Stimulated activated naive CD8-positive, alpha-beta T cell treated with anti-CD3 and anti-CD28 coated beads, Interleukin-15, amount 100 ng/mL, for 72 hours (primary cell): Measurements from ENCODE around the gene C2CD5.
"Not testable (repeated sequence)": the region's sequence is repeated elsewhere in the genome, so short reads cannot be mapped to it uniquely, and the experiment has no call there.

Source experiments
- ATAC-seq: fragments of 150-1000 bp; cut with Tn5 transposase; 2 replicates; pipeline ENCODE4 v1.10.0; 2021; ENCODE audit warnings: mild to moderate bottlenecking, moderate library complexity
- DNase-seq, 2 donors: peaks; one replicate each; pipeline ENCODE4 v3.0.0; 2021 to 2022
- H3K27ac Mint-ChIP-seq, 2 donors: one replicate each; pipeline ENCODE4 v1.8.0; 2022; ENCODE audit warnings: mild to moderate bottlenecking in 2 of 2, mixed read lengths in 2 of 2, moderate library complexity in 2 of 2
- H3K27me3 Mint-ChIP-seq: one replicate; pipeline ENCODE4 v1.8.0; 2022; ENCODE audit warnings: mixed read lengths
- H3K4me1 Mint-ChIP-seq: one replicate; pipeline ENCODE4 v1.8.0; 2022; ENCODE audit warnings: mild to moderate bottlenecking, mixed read lengths
- H3K4me3 Mint-ChIP-seq, 2 donors: one replicate each; pipeline ENCODE4 v1.8.0; 2022; ENCODE audit warnings: mild to moderate bottlenecking in 2 of 2, mixed read lengths in 2 of 2, moderate library complexity in 1 of 2
- H3K9me3 Mint-ChIP-seq, 2 donors: one replicate each; pipeline ENCODE4 v1.8.0; 2022; ENCODE audit warnings: mixed read lengths in 2 of 2

Gene C2CD5, protein sequence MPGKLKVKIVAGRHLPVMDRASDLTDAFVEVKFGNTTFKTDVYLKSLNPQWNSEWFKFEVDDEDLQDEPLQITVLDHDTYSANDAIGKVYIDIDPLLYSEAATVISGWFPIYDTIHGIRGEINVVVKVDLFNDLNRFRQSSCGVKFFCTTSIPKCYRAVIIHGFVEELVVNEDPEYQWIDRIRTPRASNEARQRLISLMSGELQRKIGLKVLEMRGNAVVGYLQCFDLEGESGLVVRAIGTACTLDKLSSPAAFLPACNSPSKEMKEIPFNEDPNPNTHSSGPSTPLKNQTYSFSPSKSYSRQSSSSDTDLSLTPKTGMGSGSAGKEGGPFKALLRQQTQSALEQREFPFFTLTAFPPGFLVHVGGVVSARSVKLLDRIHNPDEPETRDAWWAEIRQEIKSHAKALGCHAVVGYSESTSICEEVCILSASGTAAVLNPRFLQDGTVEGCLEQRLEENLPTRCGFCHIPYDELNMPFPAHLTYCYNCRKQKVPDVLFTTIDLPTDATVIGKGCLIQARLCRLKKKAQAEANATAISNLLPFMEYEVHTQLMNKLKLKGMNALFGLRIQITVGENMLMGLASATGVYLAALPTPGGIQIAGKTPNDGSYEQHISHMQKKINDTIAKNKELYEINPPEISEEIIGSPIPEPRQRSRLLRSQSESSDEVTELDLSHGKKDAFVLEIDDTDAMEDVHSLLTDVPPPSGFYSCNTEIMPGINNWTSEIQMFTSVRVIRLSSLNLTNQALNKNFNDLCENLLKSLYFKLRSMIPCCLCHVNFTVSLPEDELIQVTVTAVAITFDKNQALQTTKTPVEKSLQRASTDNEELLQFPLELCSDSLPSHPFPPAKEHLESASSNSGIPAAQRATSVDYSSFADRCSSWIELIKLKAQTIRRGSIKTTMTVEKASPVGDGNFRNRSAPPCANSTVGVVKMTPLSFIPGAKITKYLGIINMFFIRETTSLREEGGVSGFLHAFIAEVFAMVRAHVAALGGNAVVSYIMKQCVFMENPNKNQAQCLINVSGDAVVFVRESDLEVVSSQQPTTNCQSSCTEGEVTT

DNA sequence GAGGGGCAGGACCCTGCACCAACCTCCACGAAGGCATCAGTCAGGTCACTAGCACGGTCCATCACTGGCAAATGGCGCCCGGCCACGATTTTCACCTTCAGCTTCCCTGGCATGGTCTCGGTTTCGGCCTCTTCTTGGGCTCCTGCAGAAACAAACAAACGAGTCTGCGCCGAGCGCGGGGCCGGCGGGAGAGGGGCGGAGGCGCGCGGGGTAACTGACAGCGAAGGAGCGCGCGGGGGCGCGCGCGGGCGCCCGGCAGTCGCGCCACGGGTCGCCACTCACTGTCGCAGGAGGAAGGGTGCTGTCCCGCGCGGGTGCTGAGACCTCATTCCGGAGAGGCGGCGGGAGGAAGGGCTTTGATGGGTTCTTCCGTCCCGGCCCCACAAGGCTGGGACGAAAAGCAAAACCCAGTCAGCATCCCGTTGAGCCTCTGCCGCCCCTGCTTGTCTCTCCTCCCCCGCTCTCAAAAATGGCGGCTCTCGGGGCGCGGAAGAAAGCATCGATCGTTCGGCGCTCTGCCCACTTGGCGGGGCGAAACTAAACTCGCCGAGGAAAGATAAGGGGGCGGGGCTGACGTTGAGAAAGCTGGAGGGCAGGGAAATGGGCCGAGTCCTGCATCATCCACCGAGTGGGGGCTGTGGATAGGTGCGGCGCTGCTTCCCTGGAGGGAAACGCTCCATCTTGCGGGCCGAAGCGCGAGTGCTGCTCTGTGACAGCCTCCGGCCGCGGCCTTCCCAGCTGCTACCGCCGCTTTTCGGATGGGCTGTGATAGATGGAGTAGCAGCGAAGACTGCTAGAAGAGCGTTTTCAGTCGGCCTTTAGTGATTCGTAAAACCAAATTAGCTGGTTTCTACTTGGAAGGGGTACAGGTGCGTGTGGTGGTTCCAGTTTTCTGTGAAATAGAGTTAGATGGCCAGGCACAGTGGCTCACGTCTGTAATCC lies at the start of gene C2CD5:
C2CD5 (minus strand) TSS at position 505 of the 942 bp plus-strand sequence; CDS start at position 113, 392 bp downstream.
- Mint-ChIP-seq H3K4me3 (peak within 1 kb of the TSS; percentile 95), H3K9me3 (peaks cover 0 to 6% of the 10 kb centered on the region in 2 donors), H3K27me3 (peaks cover 11% of the 10 kb centered on the region), H3K4me1 (peaks cover 33% of the 10 kb centered on the region), H3K27ac (peak within 1 kb of the TSS; percentile 97 to 99)
- DNase-seq (peak; percentile 93 to 96), ATAC-seq (peak; percentile 90)

DNA sequence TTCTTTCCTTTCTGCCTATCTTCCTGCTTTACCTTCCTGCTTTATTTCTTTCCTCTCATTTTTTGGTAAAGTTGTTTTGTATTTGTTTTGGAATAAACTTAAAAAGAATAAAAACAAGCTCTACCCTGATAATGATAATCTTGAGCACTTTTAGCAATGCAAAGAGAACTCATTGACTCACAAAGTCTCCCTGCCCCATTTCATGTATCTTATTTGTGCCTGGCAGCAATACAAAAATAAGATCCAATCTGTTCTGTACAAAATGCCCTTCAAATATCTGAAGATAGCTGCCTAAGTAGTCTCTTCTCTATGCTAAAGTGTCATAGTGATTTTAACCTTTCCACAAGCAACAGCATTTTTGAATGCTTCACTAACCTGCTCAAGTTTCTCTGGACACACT lies 49.5 kb upstream of the C2CD5 start:
- H3K4me3 Mint-ChIP-seq = no peak overlapping the region
- DNase-seq (no peak), ATAC-seq (no peak)
- H3K27me3 Mint-ChIP-seq = peaks cover 8% of the 10 kb centered on the region
- H3K9me3 Mint-ChIP-seq = no peaks in the 10 kb centered on the region
- H3K4me1 Mint-ChIP-seq = peaks cover 6% of the 10 kb centered on the region
- H3K27ac Mint-ChIP-seq = no peak overlapping the region

DNA sequence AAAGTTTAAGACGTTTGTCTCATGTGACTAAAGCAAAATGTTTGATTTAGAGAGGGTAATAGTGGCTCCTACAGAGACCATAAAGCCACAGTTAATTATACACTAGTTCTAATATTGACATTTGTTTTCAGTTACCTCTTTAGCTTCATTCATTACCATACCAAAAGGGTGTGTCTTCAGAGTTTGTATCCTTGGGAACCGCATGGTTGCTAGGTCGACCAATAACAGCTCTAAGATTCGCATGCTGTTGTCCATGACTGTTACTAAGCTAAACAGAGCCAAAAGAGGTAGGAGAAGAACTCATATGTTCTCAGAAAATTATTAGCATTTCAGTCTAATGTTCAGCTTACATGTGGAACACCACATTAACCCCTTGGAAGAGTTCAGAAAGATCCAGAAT lies 44.5 kb upstream of the C2CD5 start:
- no peaks in the 10 kb centered on the region for H3K4me1 Mint-ChIP-seq

DNA sequence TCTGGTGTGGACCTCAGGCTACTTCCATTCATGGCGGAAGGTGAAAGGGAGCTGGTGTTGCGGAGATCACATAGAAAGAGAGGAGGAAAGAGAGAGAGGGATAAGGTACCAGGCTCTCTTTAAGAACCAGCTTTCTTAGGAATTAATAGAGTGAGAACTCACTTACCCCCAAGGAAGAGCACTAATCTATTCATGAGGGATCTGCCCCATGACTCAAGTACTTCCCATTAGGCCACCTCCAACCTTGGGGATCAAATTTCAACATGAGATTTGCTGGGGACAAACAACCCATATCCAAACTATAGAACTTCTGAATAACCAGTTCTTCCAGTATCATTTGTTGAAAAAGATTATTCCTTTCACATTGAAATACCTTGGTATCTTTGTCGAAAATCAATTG lies 34.0 kb upstream of the C2CD5 start:
- H3K27me3 Mint-ChIP-seq = no peaks in the 10 kb centered on the region
- H3K4me3 Mint-ChIP-seq = no peak overlapping the region
- H3K4me1 Mint-ChIP-seq = no peaks in the 10 kb centered on the region
- no peaks in the 10 kb centered on the region for H3K9me3 Mint-ChIP-seq
- DNase-seq (no peak), ATAC-seq (no peak)
- peak overlapping the region in 1 of 2 donors; percentile 76 for H3K27ac Mint-ChIP-seq

More for the DNA sequence above, 44.5 kb upstream of the C2CD5 start:
- no peaks in the 10 kb centered on the region for H3K9me3 Mint-ChIP-seq
- no peak overlapping the region for H3K27ac Mint-ChIP-seq
- peaks cover 8% of the 10 kb centered on the region for H3K27me3 Mint-ChIP-seq
- no peak overlapping the region for H3K4me3 Mint-ChIP-seq
- ATAC-seq = no peak
- DNase-seq = no peak

DNA sequence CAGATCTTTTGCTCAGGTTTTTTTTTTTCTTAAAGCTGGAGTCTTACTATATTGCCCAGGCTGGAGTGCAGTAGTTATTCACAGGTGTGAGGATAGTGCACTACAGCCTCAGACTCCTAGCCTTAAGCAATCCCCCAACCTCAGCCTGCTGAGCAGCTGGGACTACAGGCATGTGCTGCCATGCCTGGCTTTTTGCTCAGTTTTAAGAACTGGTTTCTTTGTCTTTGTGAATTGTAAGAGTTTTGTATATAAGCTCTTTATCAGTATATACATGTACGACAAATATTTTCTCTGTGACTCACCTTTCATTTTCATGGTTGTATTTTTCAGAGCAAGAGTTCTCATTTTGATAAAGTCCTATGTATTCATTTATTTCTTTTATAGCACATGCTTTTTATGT lies 33.3 kb upstream of the C2CD5 start:
- H3K27ac Mint-ChIP-seq = no peak overlapping the region
- H3K27me3 Mint-ChIP-seq = no peaks in the 10 kb centered on the region
- no peak overlapping the region for H3K4me3 Mint-ChIP-seq
- no peak for ATAC-seq
- DNase-seq = no peak
- no peaks in the 10 kb centered on the region for H3K4me1 Mint-ChIP-seq
- H3K9me3 Mint-ChIP-seq = no peaks in the 10 kb centered on the region

DNA sequence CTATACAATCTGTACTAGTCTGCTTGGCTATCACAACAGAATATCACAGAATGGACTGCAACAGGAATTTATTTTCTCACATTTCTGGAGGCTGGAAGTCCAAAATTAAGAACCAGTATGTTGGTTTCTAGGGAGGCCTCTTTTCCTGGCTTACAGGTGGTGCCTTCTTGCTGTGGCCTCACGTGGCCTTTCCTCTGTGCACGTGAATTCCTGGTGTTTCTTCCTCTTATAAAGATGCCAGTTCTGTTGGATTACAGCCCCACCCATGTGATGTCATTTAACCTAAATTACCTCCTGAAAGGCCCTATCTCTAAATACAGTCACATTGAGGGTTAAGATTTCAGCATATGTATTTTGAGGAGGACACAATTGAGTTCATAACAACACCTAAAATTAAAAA lies 32.1 kb upstream of the C2CD5 start:
- Mint-ChIP-seq H3K9me3 (no peaks in the 10 kb centered on the region), H3K27ac (no peak overlapping the region), H3K4me1 (no peaks in the 10 kb centered on the region), H3K27me3 (no peaks in the 10 kb centered on the region), H3K4me3 (no peak overlapping the region)
- ATAC-seq (no peak), DNase-seq (no peak)

DNA sequence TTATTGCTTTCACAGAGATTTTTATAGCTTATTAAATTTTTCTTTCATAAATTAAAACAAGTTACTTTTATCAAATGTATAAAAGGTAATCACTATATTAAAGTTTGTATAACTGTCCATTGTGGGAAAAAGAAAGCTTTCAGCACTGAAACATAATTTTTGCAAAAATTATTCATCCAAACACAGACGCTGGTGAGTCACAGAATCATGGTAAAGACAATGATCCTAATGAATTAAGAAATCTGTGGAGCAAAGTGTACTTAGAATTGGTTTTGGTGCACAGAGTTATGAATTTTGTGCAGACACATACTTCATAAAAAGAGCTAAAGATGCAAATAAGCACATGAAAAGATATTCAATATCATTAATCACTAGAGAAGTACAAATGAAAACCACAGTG lies 31.7 kb upstream of the C2CD5 start:
- ATAC-seq (no peak), DNase-seq (no peak)
- Mint-ChIP-seq H3K27me3 (no peaks in the 10 kb centered on the region), H3K9me3 (no peaks in the 10 kb centered on the region), H3K4me3 (no peak overlapping the region), H3K4me1 (no peaks in the 10 kb centered on the region), H3K27ac (no peak overlapping the region)

DNA sequence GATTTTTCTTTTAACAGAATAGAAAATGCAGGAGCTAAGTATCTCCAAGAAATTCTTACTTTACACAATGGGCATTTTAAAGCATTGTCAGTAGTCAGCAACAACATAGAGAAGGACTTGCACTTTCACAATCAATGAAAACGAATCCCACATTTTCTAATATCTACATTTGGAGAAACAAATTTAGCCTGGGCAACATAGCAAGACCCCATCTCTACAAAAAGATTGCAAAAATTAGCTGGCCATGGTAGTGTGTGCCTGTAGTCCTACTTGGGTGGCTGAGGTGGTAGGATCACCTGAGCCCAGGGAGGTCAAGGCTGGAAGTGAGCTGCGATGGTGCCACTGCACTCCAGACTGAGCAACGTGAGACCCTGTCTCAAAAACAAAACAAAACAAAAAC lies 30.6 kb upstream of the C2CD5 start:
- Mint-ChIP-seq H3K27me3 (no peaks in the 10 kb centered on the region), H3K9me3 (no peaks in the 10 kb centered on the region), H3K27ac (no peak overlapping the region), H3K4me3 (no peak overlapping the region), H3K4me1 (no peaks in the 10 kb centered on the region)
- DNase-seq = no peak
- no peak for ATAC-seq

DNA sequence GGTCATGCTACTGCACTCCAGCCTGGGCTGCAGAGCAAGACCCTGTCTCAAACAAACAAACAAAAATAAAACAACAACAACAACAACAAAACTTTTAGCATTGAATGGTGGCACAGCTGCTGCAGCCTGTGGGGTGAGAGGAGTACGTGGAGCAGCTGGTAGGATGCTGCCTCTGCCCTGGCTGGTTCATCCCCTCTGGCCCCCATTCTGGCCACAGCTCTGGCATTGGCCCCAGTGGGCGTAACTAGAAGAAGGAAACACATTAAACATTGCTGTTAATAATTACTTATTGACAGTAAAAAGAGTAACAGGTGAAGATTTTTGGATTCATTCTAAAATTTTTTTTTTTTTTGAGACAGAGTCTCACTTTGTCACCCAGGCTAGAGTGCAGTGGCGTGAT lies 28.8 kb upstream of the C2CD5 start:
- no peak overlapping the region for H3K4me3 Mint-ChIP-seq
- no peak for ATAC-seq
- no peak overlapping the region for H3K27ac Mint-ChIP-seq
- no peaks in the 10 kb centered on the region for H3K4me1 Mint-ChIP-seq
- H3K27me3 Mint-ChIP-seq = no peaks in the 10 kb centered on the region
- H3K9me3 Mint-ChIP-seq = no peaks in the 10 kb centered on the region
- no peak for DNase-seq

DNA sequence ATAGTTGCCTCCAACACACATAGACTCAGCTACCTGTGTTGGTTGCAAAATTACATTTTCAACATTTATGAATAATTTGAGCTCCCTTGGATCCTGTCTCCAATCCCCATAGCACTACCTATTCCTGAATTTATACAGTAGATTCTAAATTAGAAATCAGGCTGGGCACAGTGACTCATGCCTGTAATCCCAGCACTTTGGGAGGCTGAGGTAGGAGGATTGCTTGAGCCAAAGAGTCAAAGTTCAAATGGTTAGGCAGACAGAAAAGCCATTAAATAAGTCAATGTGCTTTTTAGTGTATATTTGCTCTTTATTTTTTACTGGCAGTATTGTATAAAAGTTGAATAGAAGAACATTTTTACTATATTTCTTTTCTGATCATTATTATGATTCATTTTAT lies 24.9 kb upstream of the C2CD5 start:
- no peak for DNase-seq
- ATAC-seq = no peak
- Mint-ChIP-seq H3K9me3 (no peaks in the 10 kb centered on the region), H3K27me3 (no peaks in the 10 kb centered on the region), H3K4me1 (no peaks in the 10 kb centered on the region), H3K27ac (no peak overlapping the region), H3K4me3 (no peak overlapping the region)

DNA sequence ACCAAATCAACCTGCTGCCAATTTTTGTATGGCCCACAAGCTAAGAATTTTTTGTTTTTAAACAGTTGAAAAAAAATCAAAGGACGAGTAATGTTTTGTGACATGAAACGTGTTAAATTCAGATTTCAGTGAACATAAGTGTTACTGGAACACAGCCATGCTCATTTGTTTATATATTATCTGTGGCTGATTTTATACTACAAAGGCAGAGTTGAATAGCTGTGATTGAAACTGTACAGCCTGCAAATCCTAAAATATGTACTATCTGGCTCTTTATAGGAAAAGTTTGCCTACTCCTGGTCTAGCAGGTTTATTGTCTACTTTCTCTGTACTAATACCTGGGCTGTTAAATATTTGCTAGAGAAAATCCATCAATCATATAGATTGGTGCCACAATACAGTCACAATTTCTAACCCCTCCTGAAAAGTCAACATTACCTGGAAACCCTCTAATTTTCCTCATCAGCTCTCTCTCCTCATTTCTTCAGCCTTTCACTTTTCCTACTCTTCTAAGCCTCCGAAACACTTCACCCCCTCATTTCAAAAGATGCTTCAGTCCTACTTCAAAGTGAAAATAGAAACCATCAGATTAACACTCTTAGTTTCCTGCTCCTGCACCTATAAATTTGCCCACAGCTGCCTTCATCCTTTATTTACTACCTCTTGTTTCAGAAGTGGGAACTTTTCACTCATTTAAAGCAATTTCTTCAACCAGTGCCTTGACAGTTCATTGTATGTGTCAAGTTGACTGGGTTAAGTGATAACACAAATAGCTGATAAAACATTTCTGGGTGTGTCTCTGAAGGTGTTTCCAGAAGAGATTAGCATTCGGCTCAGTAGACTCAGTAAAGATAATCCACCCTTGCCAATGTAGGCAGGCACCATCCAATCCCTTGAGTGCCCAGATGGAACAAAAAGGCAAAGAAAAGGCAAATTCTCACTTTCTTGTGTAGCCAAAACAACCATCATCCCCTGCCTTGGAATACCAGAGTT lies 18.0 kb upstream of the C2CD5 start:
- H3K27me3 Mint-ChIP-seq = no peaks in the 10 kb centered on the region
- no peak for DNase-seq
- ATAC-seq = no peak
- H3K27ac Mint-ChIP-seq = no peak overlapping the region
- H3K4me3 Mint-ChIP-seq = no peak overlapping the region
- peaks cover 7% of the 10 kb centered on the region for H3K4me1 Mint-ChIP-seq
- H3K9me3 Mint-ChIP-seq = no peaks in the 10 kb centered on the region

DNA sequence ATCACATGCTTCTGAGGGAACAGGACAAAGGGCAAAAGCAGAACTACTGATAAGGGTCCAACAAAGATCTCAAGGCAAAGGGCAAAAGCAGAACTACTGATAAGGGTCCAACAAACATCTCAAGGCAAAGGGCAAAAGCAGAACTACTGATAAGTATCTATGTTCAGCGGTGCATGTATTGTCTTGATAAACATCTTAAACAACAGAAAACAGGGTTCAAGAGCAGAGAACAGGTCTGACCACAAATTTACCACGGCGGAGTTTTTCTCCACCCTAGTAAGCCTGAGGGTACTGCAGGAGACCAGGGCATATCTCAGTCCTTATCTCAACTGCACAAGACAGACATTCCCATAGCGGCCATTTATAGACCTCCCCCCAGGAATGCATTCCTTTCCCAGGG lies 10.4 kb upstream of the C2CD5 start:
- H3K9me3 Mint-ChIP-seq = peaks cover 10 to 11% of the 10 kb centered on the region in 2 donors
- not testable (repeated sequence) for H3K27ac Mint-ChIP-seq, H3K4me1 Mint-ChIP-seq, ATAC-seq, H3K4me3 Mint-ChIP-seq, H3K27me3 Mint-ChIP-seq, DNase-seq

DNA sequence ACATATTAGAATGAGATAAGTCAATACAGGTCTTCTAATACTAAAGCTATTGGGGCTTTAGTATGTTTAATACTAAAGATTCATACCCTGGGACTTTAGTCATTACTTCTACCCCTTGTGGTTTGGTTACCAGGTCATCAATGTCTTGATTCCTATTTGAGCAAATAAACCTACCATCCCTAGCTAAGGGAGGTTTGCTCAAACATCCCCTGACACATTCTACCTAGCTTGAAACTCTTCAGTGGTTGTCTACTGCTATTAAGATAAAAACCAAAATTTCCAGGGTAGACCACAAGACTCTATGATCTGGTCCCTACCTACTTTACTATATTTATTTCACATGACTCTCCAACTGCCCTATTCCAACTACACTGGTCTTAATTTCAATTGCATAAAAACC lies 7.3 kb upstream of the C2CD5 start:
- Mint-ChIP-seq H3K4me1 (no peaks in the 10 kb centered on the region), H3K27ac (no peak overlapping the region), H3K27me3 (peaks cover 20% of the 10 kb centered on the region), H3K4me3 (no peak overlapping the region), H3K9me3 (peaks cover 10 to 11% of the 10 kb centered on the region in 2 donors)
- DNase-seq (no peak), ATAC-seq (peak; percentile 97)

DNA sequence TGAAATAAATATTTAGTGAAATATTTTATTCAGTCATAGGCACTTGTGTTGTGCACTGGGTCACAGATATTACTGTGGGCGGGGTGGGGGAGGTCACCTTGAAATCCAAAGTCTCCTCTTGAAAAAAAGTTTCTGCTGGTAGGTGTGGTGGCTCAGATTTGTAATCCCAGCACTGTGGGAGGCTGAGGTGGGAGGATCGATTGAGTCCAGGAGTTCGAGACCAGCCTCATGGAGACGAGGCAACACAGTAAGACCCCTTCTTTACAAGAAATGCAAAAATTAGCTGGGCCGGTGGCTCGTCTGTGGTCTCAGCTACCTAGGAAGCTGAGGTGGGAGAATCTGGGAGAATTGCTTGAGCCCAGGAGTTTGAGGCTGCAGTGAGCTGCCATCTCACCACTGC lies 913 bp upstream of the C2CD5 start:
- peaks cover 0 to 6% of the 10 kb centered on the region in 2 donors for H3K9me3 Mint-ChIP-seq
- ATAC-seq (no peak), DNase-seq (no peak)
- peak overlapping the region; percentile 39 to 67 for H3K4me3 Mint-ChIP-seq
- H3K4me1 Mint-ChIP-seq = peaks cover 30% of the 10 kb centered on the region
- H3K27me3 Mint-ChIP-seq = peaks cover 19% of the 10 kb centered on the region
- H3K27ac Mint-ChIP-seq = no peak overlapping the region
